D341Med (cell line): Measurements from ENCODE around the gene IFITM1.
"Not testable (repeated sequence)": the region's sequence is repeated elsewhere in the genome, so short reads cannot be mapped to it uniquely, and the experiment has no call there.

Source experiments
- DNase-seq: peaks from one replicate; pipeline ENCODE4 v3.0.0; 2012; ENCODE audit warnings: low spot score

The IFITM1 gene

GRCh38 chr11:346529-346928, 32.7 kb downstream of the IFITM1 start:
- no peak for DNase-seq

GRCh38 chr11:349270-349954, 35.6 kb downstream of the IFITM1 start:
- DNase-seq: not testable (repeated sequence)

GRCh38 chr11:350033-350722, 36.3 kb downstream of the IFITM1 start:
- DNase-seq: not testable (repeated sequence)

GRCh38 chr11:350723-351255, 36.9 kb downstream of the IFITM1 start:
- no peak for DNase-seq

GRCh38 chr11:351411-351810, 37.6 kb downstream of the IFITM1 start:
- no peak for DNase-seq

GRCh38 chr11:352456-353031, 38.7 kb downstream of the IFITM1 start:
- DNase-seq: no peak

GRCh38 chr11:353179-353873, 39.5 kb downstream of the IFITM1 start:
- no peak for DNase-seq

GRCh38 chr11:355581-356458, 42.0 kb downstream of the IFITM1 start:
- peak; percentile 81 for DNase-seq

- no peak for DNase-seq
Observed at GRCh38 chr11:356610-357009, 42.8 kb downstream of the IFITM1 start.

GRCh38 chr11:357582-357981, 43.7 kb downstream of the IFITM1 start:
- DNase-seq: no peak

- DNase-seq: no peak
Observed at GRCh38 chr11:358129-358800, 44.4 kb downstream of the IFITM1 start.

GRCh38 chr11:359181-359714, 45.4 kb downstream of the IFITM1 start:
- DNase-seq: no peak

GRCh38 chr11:360326-361280, 46.8 kb downstream of the IFITM1 start:
- DNase-seq: peak; percentile 40

GRCh38 chr11:362642-363442, 49.0 kb downstream of the IFITM1 start:
- no peak for DNase-seq

- not testable (repeated sequence) for DNase-seq
Observed at GRCh38 chr11:363443-363805, 49.6 kb downstream of the IFITM1 start.

GRCh38 chr11:363948-364761, 50.3 kb downstream of the IFITM1 start:
- peak; percentile 67 for DNase-seq
